Panc1 (cell line): Measurements from ENCODE around the gene ADGRB3. TPM values are rescaled to one million over a fixed set of nuclear protein-coding genes. Genes with fewer than 3 reads are reported as not detected.

Experiments
- ATAC-seq: fragments of 200-7000 bp; cut with Tn5 transposase; 2 replicates; pipeline ENCODE4 v1.9.1; 2020; ENCODE audit warnings: mild to moderate bottlenecking, moderate library complexity
- BruUV-seq: library from RNA; stranded (reverse); fragments of 400-500 nt; replicated peaks from 2 replicates; lab custom pipeline; 2021; lab: Mats Ljungman, UMichigan
- CTCF ChIA-PET: fragments of 300-600 bp; sonication (Branson Sonifier 250); formaldehyde crosslinking; loops from one replicate; lab custom pipeline; 2022; ENCODE audit warnings: antibody characterized with exemption; lab: Charles Lee
- POLR2A ChIA-PET: fragments of 300-600 bp; sonication (Branson Sonifier 250); formaldehyde crosslinking; loops from one replicate; lab custom pipeline; 2022; ENCODE audit warnings: antibody characterized with exemption; lab: Charles Lee
- DNase-seq: peaks from one replicate; pipeline ENCODE4 v3.0.0-alpha.2; 2010; ENCODE audit warnings: low read depth, low spot score
- H3K27ac ChIP-seq: 2 replicates; pipeline ENCODE4 v1.5.1; 2011; ENCODE audit warnings: mild to moderate bottlenecking, low read length, inconsistent platforms
- H3K27me3 ChIP-seq: fragments of 200-500 bp; sonication (Bioruptor generic); 2 replicates; pipeline ENCODE4 v1.6.0; 2014; ENCODE audit warnings: low read length, inconsistent platforms; ENCODE audit not compliant: control insufficient read depth, insufficient read depth
- H3K36me3 ChIP-seq: fragments of 200-500 bp; sonication (Bioruptor generic); 2 replicates; pipeline ENCODE4 v1.5.1; 2014; ENCODE audit warnings: inconsistent platforms, mild to moderate bottlenecking, low read length, moderate library complexity; ENCODE audit not compliant: control insufficient read depth, insufficient read depth
- H3K4me1 ChIP-seq: 2 replicates; pipeline ENCODE4 v1.5.1; 2011; ENCODE audit warnings: inconsistent platforms, mild to moderate bottlenecking, low read length, moderate library complexity; ENCODE audit not compliant: control insufficient read depth, insufficient read depth
- H3K4me3 ChIP-seq, 2 experiments: 2 replicates each; pipeline ENCODE4 v1.5.1; 2011 to 2012; ENCODE audit warnings: low read depth in 2 of 2, low read length in 2 of 2, mild to moderate bottlenecking in 2 of 2, inconsistent platforms in 1 of 2, moderate library complexity in 1 of 2
- H3K9me3 ChIP-seq: fragments of 200-500 bp; sonication (Bioruptor generic); 2 replicates; pipeline ENCODE4 v1.5.1; 2014; ENCODE audit warnings: low read depth, mild to moderate bottlenecking, inconsistent platforms, low read length, moderate library complexity; ENCODE audit not compliant: control insufficient read depth, insufficient read depth
- POLR2AphosphoS5 ChIP-seq: IDR thresholded peaks from 2 replicates; pipeline ENCODE4 v1.6.1; 2012; ENCODE audit warnings: mild to moderate bottlenecking, low read depth, low read length, moderate library complexity
- SIN3A ChIP-seq: IDR thresholded peaks from 2 replicates; pipeline ENCODE4 v1.6.1; 2012; ENCODE audit warnings: low read depth, mild to moderate bottlenecking, low read length, moderate library complexity, borderline replicate concordance; ENCODE audit not compliant: insufficient read depth
- TCF7L2 ChIP-seq: IDR thresholded peaks from 2 replicates; pipeline ENCODE4 v1.6.1; 2011; ENCODE audit warnings: mild to moderate bottlenecking, low read depth, low read length, inconsistent platforms
- in situ Hi-C: cut with HindIII; loops from 2 replicates; pipeline ENCODE4 v1.10.0; 2016; ENCODE audit warnings: low sequenced_read_pairs, low pct_unique_long_range_greater_than_20kb
- intact Hi-C: fragments of 100-400 bp; cut with micrococcal nuclease; formaldehyde crosslinking; loops from one replicate; pipeline ENCODE4 v1.10.0; 2022; ENCODE audit not compliant: unreplicated experiment
- total RNA-seq: library from RNA; stranded (reverse); gene quantifications from one replicate; pipeline ENCODE4 v1.2.1, GENCODE V29; 2021; ENCODE audit not compliant: unreplicated experiment
- TF ChIP-seq, protein P1 (sequence below): fragments of 450-650 bp; IDR thresholded peaks from 2 replicates; pipeline ENCODE4 v1.5.1; 2017; ENCODE audit warnings: mild to moderate bottlenecking
- TF ChIP-seq, protein P2 (sequence below), 2 experiments: IDR thresholded peaks; 2 replicates each; pipeline ENCODE4 v1.6.1; 2011 to 2012; ENCODE audit warnings: low read depth in 2 of 2, control low read depth in 1 of 2, low read length in 1 of 2, mild to moderate bottlenecking in 1 of 2, moderate library complexity in 1 of 2; ENCODE audit not compliant: insufficient read depth in 1 of 2

Gene ADGRB3
- total RNA-seq, 1 experiment from 2014 or later = 0.10 TPM

DNA sequence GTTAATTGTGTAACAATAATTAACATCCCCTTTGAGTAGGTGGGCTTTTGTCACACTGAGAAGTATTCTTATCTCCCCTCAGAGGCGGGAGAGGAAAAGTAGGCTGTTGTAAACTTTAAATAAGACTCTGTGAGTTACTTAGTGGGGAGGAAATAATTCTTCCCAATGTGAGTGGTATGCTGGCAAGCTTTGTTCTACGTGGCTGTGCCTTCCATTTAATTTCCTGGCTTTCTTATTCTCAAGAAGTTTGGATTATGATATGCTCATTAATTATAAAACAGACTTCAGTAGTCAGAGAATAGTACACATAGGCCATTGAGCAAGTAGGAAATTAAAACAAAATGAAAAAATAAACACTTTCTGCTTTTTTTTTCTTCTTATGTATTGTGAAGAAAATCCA is 19.1 kb downstream of the ADGRB3 start:
- DNase-seq = no peak
- Histone ChIP-seq H3K27ac (no peak overlapping the region), H3K9me3 (no peaks in the 10 kb centered on the region), H3K36me3 (no peaks in the 10 kb centered on the region), H3K4me1 (no peaks in the 10 kb centered on the region), H3K4me3 (no peak overlapping the region), H3K27me3 (no peaks in the 10 kb centered on the region)
- BruUV-seq = no TSS peak
- CTCF ChIA-PET = no interaction called here
- intact Hi-C loops (no loop called here), in situ Hi-C loops (no loop called here)
- TF ChIP-seq, protein P1, sequence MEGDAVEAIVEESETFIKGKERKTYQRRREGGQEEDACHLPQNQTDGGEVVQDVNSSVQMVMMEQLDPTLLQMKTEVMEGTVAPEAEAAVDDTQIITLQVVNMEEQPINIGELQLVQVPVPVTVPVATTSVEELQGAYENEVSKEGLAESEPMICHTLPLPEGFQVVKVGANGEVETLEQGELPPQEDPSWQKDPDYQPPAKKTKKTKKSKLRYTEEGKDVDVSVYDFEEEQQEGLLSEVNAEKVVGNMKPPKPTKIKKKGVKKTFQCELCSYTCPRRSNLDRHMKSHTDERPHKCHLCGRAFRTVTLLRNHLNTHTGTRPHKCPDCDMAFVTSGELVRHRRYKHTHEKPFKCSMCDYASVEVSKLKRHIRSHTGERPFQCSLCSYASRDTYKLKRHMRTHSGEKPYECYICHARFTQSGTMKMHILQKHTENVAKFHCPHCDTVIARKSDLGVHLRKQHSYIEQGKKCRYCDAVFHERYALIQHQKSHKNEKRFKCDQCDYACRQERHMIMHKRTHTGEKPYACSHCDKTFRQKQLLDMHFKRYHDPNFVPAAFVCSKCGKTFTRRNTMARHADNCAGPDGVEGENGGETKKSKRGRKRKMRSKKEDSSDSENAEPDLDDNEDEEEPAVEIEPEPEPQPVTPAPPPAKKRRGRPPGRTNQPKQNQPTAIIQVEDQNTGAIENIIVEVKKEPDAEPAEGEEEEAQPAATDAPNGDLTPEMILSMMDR = no peak
- no peak for TF ChIP-seq TCF7L2
- TF ChIP-seq, protein P2, sequence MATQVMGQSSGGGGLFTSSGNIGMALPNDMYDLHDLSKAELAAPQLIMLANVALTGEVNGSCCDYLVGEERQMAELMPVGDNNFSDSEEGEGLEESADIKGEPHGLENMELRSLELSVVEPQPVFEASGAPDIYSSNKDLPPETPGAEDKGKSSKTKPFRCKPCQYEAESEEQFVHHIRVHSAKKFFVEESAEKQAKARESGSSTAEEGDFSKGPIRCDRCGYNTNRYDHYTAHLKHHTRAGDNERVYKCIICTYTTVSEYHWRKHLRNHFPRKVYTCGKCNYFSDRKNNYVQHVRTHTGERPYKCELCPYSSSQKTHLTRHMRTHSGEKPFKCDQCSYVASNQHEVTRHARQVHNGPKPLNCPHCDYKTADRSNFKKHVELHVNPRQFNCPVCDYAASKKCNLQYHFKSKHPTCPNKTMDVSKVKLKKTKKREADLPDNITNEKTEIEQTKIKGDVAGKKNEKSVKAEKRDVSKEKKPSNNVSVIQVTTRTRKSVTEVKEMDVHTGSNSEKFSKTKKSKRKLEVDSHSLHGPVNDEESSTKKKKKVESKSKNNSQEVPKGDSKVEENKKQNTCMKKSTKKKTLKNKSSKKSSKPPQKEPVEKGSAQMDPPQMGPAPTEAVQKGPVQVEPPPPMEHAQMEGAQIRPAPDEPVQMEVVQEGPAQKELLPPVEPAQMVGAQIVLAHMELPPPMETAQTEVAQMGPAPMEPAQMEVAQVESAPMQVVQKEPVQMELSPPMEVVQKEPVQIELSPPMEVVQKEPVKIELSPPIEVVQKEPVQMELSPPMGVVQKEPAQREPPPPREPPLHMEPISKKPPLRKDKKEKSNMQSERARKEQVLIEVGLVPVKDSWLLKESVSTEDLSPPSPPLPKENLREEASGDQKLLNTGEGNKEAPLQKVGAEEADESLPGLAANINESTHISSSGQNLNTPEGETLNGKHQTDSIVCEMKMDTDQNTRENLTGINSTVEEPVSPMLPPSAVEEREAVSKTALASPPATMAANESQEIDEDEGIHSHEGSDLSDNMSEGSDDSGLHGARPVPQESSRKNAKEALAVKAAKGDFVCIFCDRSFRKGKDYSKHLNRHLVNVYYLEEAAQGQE (IDR thresholded peaks at IDR 0.05; ENCODE audit: insufficient read depth in 1 of 2, low read depth in 2 of 2, low read length in 1 of 2) = no peak
- TF ChIP-seq SIN3A = no peak
- TF ChIP-seq POLR2AphosphoS5 = no peak
- POLR2A ChIA-PET = no interaction called here
- ATAC-seq = no peak

DNA sequence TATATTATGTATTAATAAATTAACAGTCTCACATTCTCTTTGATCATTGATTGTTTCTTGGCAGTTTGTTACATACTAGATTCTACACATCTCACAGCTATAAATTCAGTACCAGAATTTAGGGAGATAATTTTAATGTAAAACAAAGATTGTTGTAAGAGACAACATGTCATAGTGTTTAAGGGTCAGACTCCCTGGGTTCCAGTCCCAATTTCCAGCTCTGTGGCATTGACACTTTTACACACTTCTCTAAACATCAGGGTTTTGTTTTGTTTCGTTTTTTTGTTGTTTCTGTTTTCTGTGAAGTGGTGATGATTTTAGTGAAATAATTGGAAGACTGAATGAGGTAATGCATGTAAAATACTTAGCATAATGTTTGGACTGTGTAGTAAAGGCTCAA is 19.9 kb downstream of the ADGRB3 start:
- DNase-seq (no peak), ATAC-seq (no peak)
- TF ChIP-seq, protein P2 (IDR thresholded peaks at IDR 0.05; ENCODE audit: insufficient read depth in 1 of 2, low read depth in 2 of 2, low read length in 1 of 2) = no peak
- no peak for TF ChIP-seq POLR2AphosphoS5
- no peak for TF ChIP-seq TCF7L2
- no peak for TF ChIP-seq SIN3A
- TF ChIP-seq, protein P1 = no peak
- no peaks in the 10 kb centered on the region for H3K4me1 ChIP-seq
- no TSS peak for BruUV-seq
- ChIA-PET POLR2A (no interaction called here), CTCF (no interaction called here)
- H3K9me3 ChIP-seq = no peaks in the 10 kb centered on the region
- intact Hi-C loops (no loop called here), in situ Hi-C loops (no loop called here)
- H3K27me3 ChIP-seq = no peaks in the 10 kb centered on the region
- no peaks in the 10 kb centered on the region for H3K36me3 ChIP-seq
- H3K4me3 ChIP-seq = no peak overlapping the region
- H3K27ac ChIP-seq = no peak overlapping the region
